HepG2 (cell line): ENCODE results near the gene CCDC167. TPM values are rescaled to one million over a fixed set of nuclear protein-coding genes. Genes with fewer than 3 reads are reported as not detected.

Experiments used
- ATAC-seq: fragments of 200-7000 bp; cut with Tn5 transposase; 3 replicates; pipeline ENCODE4 v1.9.1; 2020; ENCODE audit warnings: mild to moderate bottlenecking, moderate library complexity
- BruUV-seq: library from RNA; stranded (reverse); fragments of 400-500 nt; replicated peaks from 2 replicates; lab custom pipeline; 2021; lab: Mats Ljungman, UMichigan
- CTCF ChIA-PET: fragments of 300-600 bp; formaldehyde crosslinking; extraction: SDS; loops from one replicate; lab custom pipeline; 2021; ENCODE audit warnings: low total read pairs, inconsistent platforms, low intra/inter-chr PET ratio; lab: Yijun Ruan, JAX
- POLR2A ChIA-PET: fragments of 350-600 bp; sonication (Branson Sonifier 250); formaldehyde crosslinking; loops from one replicate; lab custom pipeline; 2020; ENCODE audit warnings: antibody characterized with exemption, inconsistent platforms; lab: Yijun Ruan, JAX
- DNase-seq: peaks from one replicate; pipeline ENCODE4 v3.0.0-alpha.2; 2015; ENCODE audit warnings: low spot score
- FAIRE-seq: peaks from 3 replicates; lab custom pipeline; 2011; peaks lifted over from hg19 to GRCh38; lab: Jason Lieb, UNC
- H2AFZ ChIP-seq: one replicate; pipeline ENCODE4 v1.6.1; 2011; ENCODE audit warnings: low read length, inconsistent platforms
- H3K27ac ChIP-seq: fragments of 300-600 bp; 3 replicates; pipeline ENCODE4 v1.8.0; 2011; ENCODE audit warnings: mixed run types, mild to moderate bottlenecking, mixed read lengths, low read length, inconsistent platforms; ENCODE audit not compliant: insufficient read depth; ENCODE audit errors: extremely low read length
- H3K27me3 ChIP-seq, 2 experiments: fragments of 200-600 bp in 1 of 2; 2 replicates in 1 of 2; 3 replicates in 1 of 2; pipeline versions ENCODE4 v1.6.0 to v1.8.0; 2011; ENCODE audit warnings: low read length in 2 of 2, mild to moderate bottlenecking in 2 of 2, moderate library complexity in 2 of 2, inconsistent platforms in 1 of 2; ENCODE audit not compliant: insufficient read depth in 2 of 2, control insufficient read depth in 1 of 2
- H3K36me3 ChIP-seq, 2 experiments: fragments of 200-600 bp in 1 of 2; replicated peaks in 1 of 2; 2 replicates in 1 of 2; 3 replicates in 1 of 2; pipeline versions ENCODE4 v1.5.1 to v1.8.0; 2011; ENCODE audit warnings: low read length in 2 of 2, inconsistent platforms in 1 of 2; ENCODE audit not compliant: insufficient read depth in 2 of 2, control insufficient read depth in 1 of 2
- H3K4me1 ChIP-seq: 2 replicates; pipeline ENCODE4 v1.5.1; 2012; ENCODE audit warnings: low read length, inconsistent platforms; ENCODE audit not compliant: insufficient read depth
- H3K4me2 ChIP-seq: 2 replicates; pipeline ENCODE4 v1.6.0; 2011; ENCODE audit warnings: low read depth, low read length, inconsistent platforms
- H3K4me3 ChIP-seq, 3 experiments: fragments of 200-600 bp in 1 of 3; sonication (generic), shearing (Covaris generic) in 1 of 3; replicated peaks in 1 of 3; 2 replicates each; pipeline ENCODE4 v1.5.1; 2011 to 2016; ENCODE audit warnings: low read length in 3 of 3, inconsistent platforms in 2 of 3, low read depth in 2 of 3, mild to moderate bottlenecking in 2 of 3, control low read depth in 1 of 3, mixed read lengths in 1 of 3; ENCODE audit not compliant: insufficient read depth in 1 of 3
- H3K79me2 ChIP-seq: one replicate; pipeline ENCODE4 v1.6.1; 2011; ENCODE audit warnings: low read length, inconsistent platforms; ENCODE audit not compliant: insufficient read depth
- H3K9ac ChIP-seq: 2 replicates; pipeline ENCODE4 v1.6.0; 2011; ENCODE audit warnings: mild to moderate bottlenecking, low read depth, low read length, inconsistent platforms; ENCODE audit not compliant: insufficient read depth
- H3K9me3 ChIP-seq: 2 replicates; pipeline ENCODE4 v1.5.1; 2012; ENCODE audit warnings: mild to moderate bottlenecking, low read length
- H4K20me1 ChIP-seq: 2 replicates; pipeline ENCODE4 v1.6.0; 2011; ENCODE audit warnings: inconsistent platforms, mild to moderate bottlenecking, low read length, moderate library complexity; ENCODE audit not compliant: insufficient read depth
- ATF7 ChIP-seq, 2 experiments: fragments of 450-650 bp in 1 of 2; sonication (generic) in 1 of 2; formaldehyde crosslinking in 1 of 2; IDR thresholded peaks; 2 replicates each; pipeline versions ENCODE4 v1.4.0 to v1.6.1; 2016 to 2020; ENCODE audit warnings: antibody characterized with exemption in 1 of 2, mild to moderate bottlenecking in 1 of 2, missing genetic modification reagents in 1 of 2
- ELF4 ChIP-seq: sonication (generic); formaldehyde crosslinking; IDR thresholded peaks from 2 replicates; pipeline ENCODE4 v1.5.0; 2020; ENCODE audit warnings: missing genetic modification reagents, mild to moderate bottlenecking, moderate library complexity, borderline replicate concordance
- EP300 ChIP-seq, 3 experiments: sonication (generic) in 1 of 3; formaldehyde crosslinking in 1 of 3; IDR thresholded peaks; 2 replicates each; pipeline versions ENCODE4 v1.5.1 to v1.6.1; 2011 to 2020; ENCODE audit warnings: low read depth in 2 of 3, low read length in 2 of 3, borderline replicate concordance in 1 of 3, improper control_type of control experiment in 1 of 3, mild to moderate bottlenecking in 1 of 3, missing genetic modification reagents in 1 of 3, moderate library complexity in 1 of 3
- NFATC3 ChIP-seq: sonication (generic); formaldehyde crosslinking; IDR thresholded peaks from 2 replicates; pipeline ENCODE4 v1.5.1; 2020; ENCODE audit warnings: mild to moderate bottlenecking, missing genetic modification reagents
- RBM39 ChIP-seq: fragments of 200-400 bp; formaldehyde crosslinking; IDR thresholded peaks from one replicate; pipeline ENCODE4 v1.6.1; 2018; ENCODE audit warnings: antibody characterized with exemption, mild to moderate bottlenecking, low read depth, low read length; ENCODE audit not compliant: poor library complexity, severe bottlenecking
- TOE1 ChIP-seq: sonication (generic); formaldehyde crosslinking; IDR thresholded peaks from 2 replicates; pipeline ENCODE4 v1.4.0; 2020; ENCODE audit warnings: mild to moderate bottlenecking, missing genetic modification reagents
- ZNF253 ChIP-seq: sonication (generic); formaldehyde crosslinking; IDR thresholded peaks from 2 replicates; pipeline ENCODE4 v1.8.0; 2022; ENCODE audit warnings: mild to moderate bottlenecking, missing genetic modification reagents, borderline replicate concordance
- ZNF350 ChIP-seq: sonication (generic); formaldehyde crosslinking; IDR thresholded peaks from 2 replicates; pipeline ENCODE4 v1.4.0; 2020; ENCODE audit warnings: mild to moderate bottlenecking, low read depth, missing genetic modification reagents, borderline replicate concordance
- ZNF850 ChIP-seq: sonication (generic); formaldehyde crosslinking; conservative IDR thresholded peaks from 2 replicates; pipeline ENCODE4 v1.9.0; 2021; ENCODE audit warnings: mild to moderate bottlenecking, missing genetic modification reagents
- WGBS: methylation state at CpG from one replicate; pipeline ENCODE4 v1.1.6; 2017; ENCODE audit warnings: low lambda C conversion rate; 5-methylcytosine and 5-hydroxymethylcytosine counted together
- in situ Hi-C: cut with HindIII; loops from 2 replicates; pipeline ENCODE4 v1.10.0; 2017; ENCODE audit warnings: low pct_unique_long_range_greater_than_20kb; ENCODE audit not compliant: extremely low pct_ligation_motif_present
- intact Hi-C: fragments of 100-400 bp; cut with micrococcal nuclease; formaldehyde crosslinking; loops from one replicate; pipeline ENCODE4 v1.10.0; 2022; ENCODE audit not compliant: unreplicated experiment
- polyA plus RNA-seq, 8 experiments: library from polyadenylated mRNA; depleted of rRNA in 3 of 8; stranded (reverse) in 7 of 8; unstranded in 1 of 8; fragments of >200 nt; fragmentation: Illumina TruSeq in 4 of 8; extraction: Trizol in 4 of 8; gene quantifications; 2 replicates each; pipeline versions ENCODE4 v1.2.1 to v1.2.3, GENCODE V29; 2011 to 2016; ENCODE audit warnings: low read depth in 4 of 8, missing spikeins in 1 of 8, mixed read lengths in 1 of 8; ENCODE audit not compliant: insufficient read depth in 1 of 8
- total RNA-seq, 5 experiments: library from RNA; depleted of rRNA; stranded (reverse); fragments of >200 nt; fragmentation: Illumina TruSeq; extraction: Trizol; gene quantifications; 2 replicates each; pipeline ENCODE4 v1.2.3, GENCODE V29; 2016; ENCODE audit warnings: low read depth in 1 of 5

Gene CCDC167
- total and polyA plus RNA-seq, 2 of the 13 experiments (the other 11 are each of a cell fraction or from before 2014, with no cell fraction given), result 48.4 to 66.8 TPM

DNA sequence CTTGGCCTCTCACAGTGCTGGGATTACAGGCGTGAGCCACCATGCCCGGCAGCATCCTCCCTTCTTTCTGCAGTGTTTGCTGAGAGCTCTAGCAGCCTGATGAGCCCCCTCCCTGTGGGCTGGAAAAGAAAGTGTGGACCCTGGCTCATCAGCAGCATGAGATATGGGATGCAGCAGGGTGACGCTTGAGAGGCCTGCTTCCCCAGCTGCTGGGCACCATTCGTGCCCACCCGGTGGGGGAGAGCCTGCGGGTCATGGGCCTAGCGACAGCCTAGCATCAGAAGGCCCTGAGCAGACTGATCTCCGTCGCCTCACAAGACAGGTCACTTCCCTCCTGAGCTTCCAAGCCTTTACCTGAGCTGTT, 16.0 kb upstream of the CCDC167 start:
- 22% methylated on average over 7 of the region's 9 CpGs for WGBS
- ATAC-seq, result peak; percentile 5
- H3K9me3 ChIP-seq, result no peaks in the 10 kb centered on the region
- in situ Hi-C loops, result no loop called here
- H4K20me1 ChIP-seq, result no peaks in the 10 kb centered on the region
- BruUV-seq, result no TSS peak
- DNase-seq, result no peak
- H3K4me3 ChIP-seq, result peak overlapping the region; percentile 11 to 57 (median 24); a peak in 4 of 6 replicates
- TF ChIP-seq ZNF253 (CRISPR knock-in tag) (0 out of 2 replicates have a peak, but pooled peaks have one; percentile 29), ZNF350 (CRISPR knock-in tag) (0 out of 2 replicates have a peak, but pooled peaks have one; percentile 15), ELF4 (CRISPR knock-in tag) (no peak), EP300 (IDR thresholded peaks at IDR 0.05; ENCODE audit: low read depth in 2 of 2, low read length in 2 of 2) (no peak), EP300 (CRISPR knock-in tag; IDR thresholded peaks at IDR 0.05; ENCODE audit: borderline replicate concordance) (no peak), ATF7 (IDR thresholded peaks at IDR 0.05) (no peak), ATF7 (CRISPR knock-in tag; IDR thresholded peaks at IDR 0.05) (peak; percentile 39; the same call in 1 of the 2 replicates), TOE1 (CRISPR knock-in tag) (no peak), NFATC3 (CRISPR knock-in tag) (0 out of 2 replicates have a peak, but pooled peaks have one; percentile 39), ZNF850 (CRISPR knock-in tag) (no peak), RBM39 (peak; percentile 20)
- TF ChIP-seq, all 625 proteins: peak for 5
- H3K36me3 ChIP-seq, result no peaks in the 10 kb centered on the region
- peaks cover 30% of the 10 kb centered on the region for H3K4me1 ChIP-seq
- H3K27ac ChIP-seq, result no peak overlapping the region
- H3K9ac ChIP-seq, result peak overlapping the region; percentile 0; the same call in 1 of the 2 replicates
- FAIRE-seq, result no peak
- POLR2A ChIA-PET, result interaction anchor here (1.8 kb wide), 1 partner anchor 16 kb away, joined by 8 read pairs; the partner anchor contains the start of gene CCDC167
- H3K4me2 ChIP-seq, result peak overlapping the region; percentile 69
- H2AFZ ChIP-seq, result no peak overlapping the region
- intact Hi-C loops, result no loop called here
- no peaks in the 10 kb centered on the region for H3K79me2 ChIP-seq
- H3K27me3 ChIP-seq, result peaks cover 4 to 54% of the 10 kb centered on the region in 2 experiments
- CTCF ChIA-PET, result no interaction called here
